Activated CD8-positive, alpha-beta T cell treated with anti-CD3 and anti-CD28 coated beads for 36 hours (primary cell): ENCODE results near the gene CLIP1. TPM values are rescaled to one million over a fixed set of nuclear protein-coding genes. Genes with fewer than 3 reads are reported as not detected.
"Not testable (repeated sequence)": the region's sequence is repeated elsewhere in the genome, so short reads cannot be mapped to it uniquely, and the experiment has no call there.

ENCODE experiments used
- ATAC-seq: fragments of 200-7000 bp; cut with Tn5 transposase; one replicate; pipeline ENCODE4 v1.10.0; 2021; ENCODE audit warnings: mild to moderate bottlenecking, moderate library complexity
- CTCF ChIA-PET: fragments of 350-600 bp; sonication (Branson Sonifier 250); formaldehyde crosslinking; loops from one replicate; lab custom pipeline; 2021; ENCODE audit warnings: antibody characterized with exemption; lab: Charles Lee
- POLR2A ChIA-PET: fragments of 350-600 bp; sonication (Branson Sonifier 250); formaldehyde crosslinking; loops from one replicate; lab custom pipeline; 2021; ENCODE audit warnings: antibody characterized with exemption; lab: Charles Lee
- DNase-seq: peaks from one replicate; pipeline ENCODE4 v3.0.0-alpha.2; 2020
- H3K27ac Mint-ChIP-seq: one replicate; pipeline ENCODE4 v1.8.0; 2021; ENCODE audit warnings: mild to moderate bottlenecking, mixed read lengths
- H3K27me3 Mint-ChIP-seq: one replicate; pipeline ENCODE4 v1.8.0; 2021; ENCODE audit warnings: mixed read lengths
- H3K36me3 Mint-ChIP-seq: one replicate; pipeline ENCODE4 v1.8.0; 2021; ENCODE audit warnings: low read depth, mixed read lengths
- H3K4me1 Mint-ChIP-seq: one replicate; pipeline ENCODE4 v1.8.0; 2021; ENCODE audit warnings: low read depth, mixed read lengths
- H3K4me3 Mint-ChIP-seq: one replicate; pipeline ENCODE4 v1.8.0; 2021; ENCODE audit warnings: mild to moderate bottlenecking, moderate library complexity, mixed read lengths
- H3K9me3 Mint-ChIP-seq: one replicate; pipeline ENCODE4 v1.8.0; 2021; ENCODE audit warnings: mixed read lengths
- CTCF ChIP-seq: fragments of 200-600 bp; IDR thresholded peaks from one replicate; pipeline ENCODE4 v1.8.0; 2022; ENCODE audit warnings: antibody characterized with exemption, mild to moderate bottlenecking
- intact Hi-C: fragments of 100-400 bp; cut with micrococcal nuclease; formaldehyde crosslinking; loops from one replicate; pipeline ENCODE4 v1.10.0; 2022
- total RNA-seq, 2 experiments: library from RNA; stranded (reverse); gene quantifications; one replicate each; pipeline ENCODE4 v1.2.3, GENCODE V29; 2021

CLIP1 gene
- total RNA-seq, 2 experiments from 2014 or later = 29.4 to 32.4 TPM

DNA sequence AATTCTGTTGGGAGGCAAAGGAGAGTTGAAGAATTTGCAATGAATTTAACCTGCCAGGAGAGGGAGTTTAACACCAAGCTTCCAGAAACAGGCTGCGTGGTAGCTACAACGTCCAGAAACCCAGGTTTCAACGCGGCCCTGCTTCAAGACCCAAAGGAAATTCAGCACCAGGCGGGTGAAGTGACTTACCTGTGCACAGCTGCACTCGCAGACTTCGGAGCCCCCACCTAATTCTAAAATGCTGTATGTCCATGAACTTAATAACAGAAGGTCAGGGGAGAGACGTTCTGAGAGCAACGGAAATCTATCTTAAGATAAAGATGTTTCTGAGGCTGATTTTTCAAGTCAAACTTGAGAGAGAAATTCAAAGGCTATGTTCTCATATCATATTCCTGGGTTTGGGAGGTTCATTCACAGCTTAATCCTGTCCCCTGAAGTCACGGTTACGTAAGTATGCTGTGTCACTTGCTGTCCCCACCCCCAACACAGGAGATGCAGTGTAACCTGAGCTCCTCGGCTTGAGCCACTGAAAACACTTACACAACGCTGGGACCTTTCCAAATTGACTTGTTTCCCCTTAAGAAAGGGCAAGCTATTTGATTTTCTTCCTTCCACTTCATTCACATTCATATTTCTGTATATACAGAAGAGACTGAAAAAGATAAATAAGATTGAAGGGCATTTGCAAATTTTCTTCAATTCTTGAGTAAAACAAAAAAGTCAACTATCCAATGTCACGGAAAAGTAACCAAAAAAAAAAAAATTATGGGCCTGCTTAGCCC, 22.7 kb downstream of the CLIP1 start:
- Mint-ChIP-seq H3K4me3 (no peak overlapping the region), H3K36me3 (peaks cover 10% of the 10 kb centered on the region), H3K4me1 (peaks cover 34% of the 10 kb centered on the region), H3K27ac (peak overlapping the region; percentile 68), H3K27me3 (no peaks in the 10 kb centered on the region), H3K9me3 (no peaks in the 10 kb centered on the region)
- intact Hi-C loops = loop anchor here (1.0 kb wide), 1 partner anchor 72 kb away; no protein-coding TSS in a partner anchor
- DNase-seq (peak; percentile 69), ATAC-seq (peak; percentile 69)
- peak; percentile 77 for TF ChIP-seq CTCF
- ChIA-PET POLR2A (interaction anchor here (0.7 to 2.8 kb wide), 12 partner anchors 12 to 370 kb away, joined by 3 to 15 read pairs (median 4); partner anchors contain the start of gene ZCCHC8), CTCF (interaction anchor here (0.6 to 9.9 kb wide), 39 partner anchors 11 to 352 kb away, joined by 3 to 209 read pairs (median 4); partner anchors contain the start of genes CLIP1, KNTC1, RSRC2 and ZCCHC8)

- Mint-ChIP-seq H3K36me3 (peaks cover 10% of the 10 kb centered on the region), H3K9me3 (no peaks in the 10 kb centered on the region), H3K4me3 (no peak overlapping the region), H3K27ac (peak overlapping the region; percentile 68), H3K27me3 (no peaks in the 10 kb centered on the region), H3K4me1 (peaks cover 35% of the 10 kb centered on the region)
- CTCF ChIA-PET = interaction anchor here (0.6 to 9.9 kb wide), 33 partner anchors 11 to 353 kb away, joined by 3 to 209 read pairs (median 5); partner anchors contain the start of genes CLIP1, KNTC1, RSRC2 and ZCCHC8
- no peak for DNase-seq
- ATAC-seq = peak; percentile 21
- intact Hi-C loops = loop anchor here (1.0 kb wide), 1 partner anchor 72 kb away; no protein-coding TSS in a partner anchor
- no peak for TF ChIP-seq CTCF
- POLR2A ChIA-PET = interaction anchor here (0.7 to 2.8 kb wide), 10 partner anchors 13 to 371 kb away, joined by 3 to 15 read pairs (median 4); partner anchors contain the start of gene ZCCHC8
Observed at GRCh38 chr12:122399254-122399591, 23.2 kb downstream of the CLIP1 start.

- H3K36me3 Mint-ChIP-seq, H3K27me3 Mint-ChIP-seq, H3K4me3 Mint-ChIP-seq, H3K9me3 Mint-ChIP-seq, H3K27ac Mint-ChIP-seq, DNase-seq, ATAC-seq, intact Hi-C loops: not testable (repeated sequence)
- peaks cover 33% of the 10 kb centered on the region for H3K4me1 Mint-ChIP-seq
- CTCF ChIA-PET = interaction anchor here (2.8 to 9.9 kb wide), 2 partner anchors 13 to 74 kb away, joined by 10 to 209 read pairs; no protein-coding TSS in a partner anchor
- POLR2A ChIA-PET = interaction anchor here (0.6 to 2.8 kb wide), 3 partner anchors 16 to 124 kb away, joined by 3 to 10 read pairs (median 3); no protein-coding TSS in a partner anchor
Observed at GRCh38 chr12:122397981-122398380, 24.5 kb downstream of the CLIP1 start.

GRCh38 chr12:122395319-122395718, 27.1 kb downstream of the CLIP1 start:
- ChIA-PET POLR2A (interaction anchor here (1.1 kb wide), 1 partner anchor 14 kb away, joined by 3 read pairs; no protein-coding TSS in a partner anchor), CTCF (interaction anchor here (0.8 to 9.9 kb wide), 4 partner anchors 13 to 77 kb away, joined by 3 to 209 read pairs (median 4); no protein-coding TSS in a partner anchor)
- no peak overlapping the region for H3K27ac Mint-ChIP-seq
- H3K4me3 Mint-ChIP-seq = no peak overlapping the region
- H3K27me3 Mint-ChIP-seq = no peaks in the 10 kb centered on the region
- ATAC-seq = no peak
- DNase-seq = no peak
- H3K36me3 Mint-ChIP-seq = peaks cover 3% of the 10 kb centered on the region
- H3K9me3 Mint-ChIP-seq = no peaks in the 10 kb centered on the region
- H3K4me1 Mint-ChIP-seq = peaks cover 30% of the 10 kb centered on the region
- TF ChIP-seq CTCF = no peak
- intact Hi-C loops = no loop called here

DNA sequence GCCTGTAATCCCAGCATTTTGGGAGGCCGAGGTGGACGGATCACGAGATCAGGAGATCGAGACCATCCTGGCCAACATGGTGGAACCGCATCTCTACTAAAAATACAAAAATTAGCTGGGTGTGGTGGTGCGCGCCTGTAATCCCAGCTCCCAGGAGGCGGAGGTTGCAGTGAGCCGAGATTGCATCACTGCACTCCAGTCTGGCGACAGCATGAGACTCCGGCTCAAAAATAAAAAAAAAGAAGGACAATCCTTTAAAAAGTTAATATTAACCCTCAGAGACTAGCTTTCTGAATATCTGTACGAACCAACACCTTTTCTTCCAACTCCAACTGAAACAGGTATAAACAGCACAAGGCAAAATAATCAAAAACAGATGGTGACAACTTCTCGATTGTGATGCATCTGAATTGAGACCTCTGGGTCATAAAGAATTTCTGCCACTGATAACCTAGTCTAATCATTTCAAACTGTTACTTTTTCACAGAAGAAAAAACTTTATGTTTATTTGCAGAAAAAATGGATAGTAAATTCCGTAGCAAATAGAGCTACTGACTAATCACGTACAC, 27.8 kb downstream of the CLIP1 start:
- ATAC-seq (no peak), DNase-seq (no peak)
- intact Hi-C loops = no loop called here
- Mint-ChIP-seq H3K27ac (no peak overlapping the region), H3K36me3 (peaks cover 2% of the 10 kb centered on the region), H3K27me3 (no peaks in the 10 kb centered on the region), H3K4me1 (peaks cover 24% of the 10 kb centered on the region), H3K9me3 (no peaks in the 10 kb centered on the region), H3K4me3 (no peak overlapping the region)
- no peak for TF ChIP-seq CTCF
- ChIA-PET CTCF (interaction anchor here (0.8 to 9.9 kb wide), 3 partner anchors 39 to 77 kb away, joined by 3 to 209 read pairs (median 4); no protein-coding TSS in a partner anchor), POLR2A (interaction anchor here (1.1 kb wide), 1 partner anchor 13 kb away, joined by 3 read pairs; no protein-coding TSS in a partner anchor)
